ENCODE data around the gene RSF1.

GRCh38 chr11:77665240-77665965 is 155.1 kb downstream of the RSF1 start:
- TF ChIP-seq CTCF (IDR thresholded peaks at IDR 0.05) (no peak), POLR2A (IDR thresholded peaks at IDR 0.05) (no peak), EP300 (IDR thresholded peaks at IDR 0.05) (no peak)

All from stomach (tissue), 4 donors.